Left renal cortex interstitium (tissue), 4 donors: Measurements from ENCODE around the gene SYT2. TPM values are rescaled to one million over a fixed set of nuclear protein-coding genes. Genes with fewer than 3 reads are reported as not detected.

Experiments
- DNase-seq, 4 donors: peaks; one replicate each; pipeline ENCODE4 v3.0.0-alpha.2; 2013; ENCODE audit warnings: low read depth in 4 of 4, low spot score in 2 of 4, missing footprints in 1 of 4
- polyA plus RNA-seq, 4 donors: library from polyadenylated mRNA; unstranded; fragments of 120-200 nt; gene quantifications; one replicate each; pipeline ENCODE4 v1.2.1, GENCODE V29; 2013; ENCODE audit not compliant: insufficient read length in 4 of 4

SYT2 gene
- polyA plus RNA-seq, 4 donors, result 1.9 to 2.9 (median 2.1) TPM

- no peak for DNase-seq
Observed at GRCh38 chr1:202706851-202707250, 3.4 kb downstream of the SYT2 start.

- DNase-seq, result no peak
Observed at GRCh38 chr1:202704601-202705000, 5.7 kb downstream of the SYT2 start.

GRCh38 chr1:202703191-202703590 is 7.1 kb downstream of the SYT2 start:
- DNase-seq, result no peak

GRCh38 chr1:202702088-202702487 is 8.2 kb downstream of the SYT2 start:
- DNase-seq, result no peak

GRCh38 chr1:202701200-202701599 is 9.1 kb downstream of the SYT2 start:
- DNase-seq, result no peak

GRCh38 chr1:202700061-202700460 is 10.2 kb downstream of the SYT2 start:
- DNase-seq, result no peak

- DNase-seq, result no peak
Observed at GRCh38 chr1:202698276-202698675, 12.0 kb downstream of the SYT2 start.

- no peak for DNase-seq
Observed at GRCh38 chr1:202697038-202697437, 13.2 kb downstream of the SYT2 start.

GRCh38 chr1:202694314-202694713 is 15.9 kb downstream of the SYT2 start:
- DNase-seq, result no peak

- peak in 2 of 4 donors; percentile 57 to 73 for DNase-seq
Observed at GRCh38 chr1:202692959-202693555, 17.2 kb downstream of the SYT2 start.

- DNase-seq, result no peak
Observed at GRCh38 chr1:202691816-202692215, 18.4 kb downstream of the SYT2 start.

- no peak for DNase-seq
Observed at GRCh38 chr1:202689493-202690342, 20.5 kb downstream of the SYT2 start.

GRCh38 chr1:202689082-202689481 is 21.2 kb downstream of the SYT2 start:
- no peak for DNase-seq

GRCh38 chr1:202688401-202688800 is 21.9 kb downstream of the SYT2 start:
- no peak for DNase-seq

GRCh38 chr1:202687798-202688197 is 22.5 kb downstream of the SYT2 start:
- no peak for DNase-seq

GRCh38 chr1:202687370-202687769 is 22.9 kb downstream of the SYT2 start:
- no peak for DNase-seq

- no peak for DNase-seq
Observed at GRCh38 chr1:202685641-202686040, 24.6 kb downstream of the SYT2 start.

- DNase-seq, result no peak
Observed at GRCh38 chr1:202684716-202685115, 25.5 kb downstream of the SYT2 start.

GRCh38 chr1:202683029-202683428 is 27.2 kb downstream of the SYT2 start:
- DNase-seq, result no peak

GRCh38 chr1:202682477-202682876 is 27.8 kb downstream of the SYT2 start:
- DNase-seq, result no peak

GRCh38 chr1:202681736-202682420 is 28.4 kb downstream of the SYT2 start:
- no peak for DNase-seq
